OCI-LY1 (cell line): ENCODE data around the gene CREB5.

Experiments
- CTCF ChIP-seq: fragments of 200-600 bp; sonication (generic), shearing (Covaris generic); IDR thresholded peaks from 2 replicates; pipeline ENCODE4 v1.5.1; 2017; ENCODE audit warnings: mild to moderate bottlenecking, antibody characterized with exemption, low read length, moderate library complexity, mixed read lengths
- EZH2 ChIP-seq: fragments of 200-600 bp; sonication (generic), shearing (Covaris generic); IDR thresholded peaks from 2 replicates; pipeline ENCODE4 v1.8.0; 2017; ENCODE audit warnings: borderline replicate concordance, mixed run types, mild to moderate bottlenecking, antibody characterized with exemption, low read length, moderate library complexity, mixed read lengths

GRCh38 chr7:28419716-28420115 is 7.4 kb downstream of the CREB5 start:
- TF ChIP-seq CTCF (no peak), EZH2 (no peak)
